ENCODE results near the gene CTPS1. TPM values are rescaled to one million over a fixed set of nuclear protein-coding genes. Genes with fewer than 3 reads are reported as not detected.

The CTPS1 gene
- total RNA-seq, 1 experiment from 2014 or later: 66.4 TPM

DNA sequence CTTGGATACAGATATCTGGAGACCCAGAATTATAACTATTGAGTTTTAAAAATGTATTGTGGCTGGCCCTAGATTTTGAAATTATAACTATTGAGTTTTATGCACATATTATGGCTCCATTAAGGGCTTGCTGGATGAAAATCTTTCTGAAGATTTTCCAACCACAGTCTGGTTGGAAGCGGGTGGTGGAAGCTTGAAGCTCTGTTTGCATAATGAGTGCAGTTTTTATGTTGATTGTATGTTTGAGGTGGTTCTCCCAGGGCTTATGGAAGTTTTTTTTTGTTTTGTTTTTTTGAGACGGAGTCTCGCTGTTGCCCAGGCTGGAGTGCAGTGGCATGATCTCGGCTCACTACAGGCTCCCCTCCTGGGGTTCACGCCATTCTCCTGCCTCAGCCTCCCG is 10.1 kb upstream of the CTPS1 start:
- Histone ChIP-seq H3K4me3 (replicated peaks in 1 of 2; ENCODE audit: low read depth in 1 of 2, low read length in 2 of 2) (no peak overlapping the region), H2AFZ (ENCODE audit: low read depth, low read length, poor library complexity, severe bottlenecking) (peak overlapping the region; percentile 23), H4K20me1 (ENCODE audit: insufficient read depth) (no peaks in the 10 kb centered on the region), H3K27me3 (ENCODE audit: insufficient read depth, low read length) (no peaks in the 10 kb centered on the region), H3K27ac (ENCODE audit: low read depth, low read length) (no peak overlapping the region), H3K4me2 (ENCODE audit: low read length) (no peak overlapping the region), H3K36me3 (ENCODE audit: control insufficient read depth in 1 of 2, insufficient read depth in 2 of 2, low read length in 2 of 2) (no peaks in the 10 kb centered on the region), H3K9me2 (ENCODE audit: insufficient read depth) (no peaks in the 10 kb centered on the region), H3K9ac (ENCODE audit: low read length) (no peak overlapping the region), H3K9me3 (ENCODE audit: control insufficient read depth in 1 of 2, insufficient read depth in 1 of 2, low read depth in 1 of 2, low read length in 2 of 2) (no peaks in the 10 kb centered on the region), H3K4me1 (ENCODE audit: control insufficient read depth in 1 of 2, insufficient read depth in 2 of 2, low read length in 2 of 2) (peaks cover 18 to 42% of the 10 kb centered on the region in 2 experiments), H3K79me2 (ENCODE audit: insufficient read depth, low read length) (no peaks in the 10 kb centered on the region)
- POLR2A ChIA-PET: no interaction called here
- BruUV-seq (replicated peaks): no TSS peak
- DNase-seq (ENCODE audit: low read depth, low spot score): no peak
- no peak for ATAC-seq
- CTCF ChIA-PET: no interaction called here
- no peak for TF ChIP-seq YY1 (IDR thresholded peaks at IDR 0.05; ENCODE audit: extremely low read depth, insufficient replicate concordance, low read depth, low read length)
- RAD21 ChIA-PET (ENCODE audit: low non-redundant PET in 1 of 2, low total read pairs in 2 of 2, uncharacterized antibody in 2 of 2, unreplicated experiment in 2 of 2): no interaction called here
- intact Hi-C loops (cut with micrococcal nuclease): no loop called here

DNA sequence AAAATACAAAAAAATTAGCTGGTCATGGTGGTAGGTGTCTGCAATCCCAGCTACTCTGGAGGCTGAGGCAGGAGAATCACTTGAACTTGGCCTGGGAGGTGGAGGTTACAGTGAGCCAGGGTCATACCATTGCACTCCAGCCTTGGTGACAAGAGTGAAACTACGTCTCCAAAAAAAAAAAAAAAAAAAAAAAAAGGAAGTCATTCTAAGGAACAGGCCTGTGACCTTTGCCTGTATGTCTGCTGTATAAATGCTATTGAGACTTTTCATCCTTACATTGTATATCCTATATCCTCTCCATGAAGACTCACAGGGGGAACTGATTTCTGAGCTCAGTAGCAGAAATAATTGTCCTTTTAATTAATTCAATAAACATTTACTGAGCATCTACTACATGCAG is 7.5 kb upstream of the CTPS1 start:
- DNase-seq (ENCODE audit: low read depth, low spot score) (no peak), ATAC-seq (no peak)
- intact Hi-C loops (cut with micrococcal nuclease): no loop called here
- H3K4me1 ChIP-seq (ENCODE audit: control insufficient read depth in 1 of 2, insufficient read depth in 2 of 2, low read length in 2 of 2): peaks cover 16 to 40% of the 10 kb centered on the region in 2 experiments
- no peak for TF ChIP-seq YY1 (IDR thresholded peaks at IDR 0.05; ENCODE audit: extremely low read depth, insufficient replicate concordance, low read depth, low read length)
- no peak for TF ChIP-seq FOSL1 (IDR thresholded peaks at IDR 0.05; ENCODE audit: low read depth)
- TF ChIP-seq CEBPB (IDR thresholded peaks at IDR 0.05; ENCODE audit: low read depth): no peak
- TF ChIP-seq EGR1 (IDR thresholded peaks at IDR 0.05; ENCODE audit: low read depth): no peak
- no peak for TF ChIP-seq EZH2 (IDR thresholded peaks at IDR 0.05)
- TF ChIP-seq POLR2AphosphoS5 (IDR thresholded peaks at IDR 0.05; ENCODE audit: low read depth, low read length): no peak
- TF ChIP-seq, protein P1, sequence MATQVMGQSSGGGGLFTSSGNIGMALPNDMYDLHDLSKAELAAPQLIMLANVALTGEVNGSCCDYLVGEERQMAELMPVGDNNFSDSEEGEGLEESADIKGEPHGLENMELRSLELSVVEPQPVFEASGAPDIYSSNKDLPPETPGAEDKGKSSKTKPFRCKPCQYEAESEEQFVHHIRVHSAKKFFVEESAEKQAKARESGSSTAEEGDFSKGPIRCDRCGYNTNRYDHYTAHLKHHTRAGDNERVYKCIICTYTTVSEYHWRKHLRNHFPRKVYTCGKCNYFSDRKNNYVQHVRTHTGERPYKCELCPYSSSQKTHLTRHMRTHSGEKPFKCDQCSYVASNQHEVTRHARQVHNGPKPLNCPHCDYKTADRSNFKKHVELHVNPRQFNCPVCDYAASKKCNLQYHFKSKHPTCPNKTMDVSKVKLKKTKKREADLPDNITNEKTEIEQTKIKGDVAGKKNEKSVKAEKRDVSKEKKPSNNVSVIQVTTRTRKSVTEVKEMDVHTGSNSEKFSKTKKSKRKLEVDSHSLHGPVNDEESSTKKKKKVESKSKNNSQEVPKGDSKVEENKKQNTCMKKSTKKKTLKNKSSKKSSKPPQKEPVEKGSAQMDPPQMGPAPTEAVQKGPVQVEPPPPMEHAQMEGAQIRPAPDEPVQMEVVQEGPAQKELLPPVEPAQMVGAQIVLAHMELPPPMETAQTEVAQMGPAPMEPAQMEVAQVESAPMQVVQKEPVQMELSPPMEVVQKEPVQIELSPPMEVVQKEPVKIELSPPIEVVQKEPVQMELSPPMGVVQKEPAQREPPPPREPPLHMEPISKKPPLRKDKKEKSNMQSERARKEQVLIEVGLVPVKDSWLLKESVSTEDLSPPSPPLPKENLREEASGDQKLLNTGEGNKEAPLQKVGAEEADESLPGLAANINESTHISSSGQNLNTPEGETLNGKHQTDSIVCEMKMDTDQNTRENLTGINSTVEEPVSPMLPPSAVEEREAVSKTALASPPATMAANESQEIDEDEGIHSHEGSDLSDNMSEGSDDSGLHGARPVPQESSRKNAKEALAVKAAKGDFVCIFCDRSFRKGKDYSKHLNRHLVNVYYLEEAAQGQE (IDR thresholded peaks at IDR 0.05; ENCODE audit: low read depth): no peak
- TF ChIP-seq, protein P2, sequence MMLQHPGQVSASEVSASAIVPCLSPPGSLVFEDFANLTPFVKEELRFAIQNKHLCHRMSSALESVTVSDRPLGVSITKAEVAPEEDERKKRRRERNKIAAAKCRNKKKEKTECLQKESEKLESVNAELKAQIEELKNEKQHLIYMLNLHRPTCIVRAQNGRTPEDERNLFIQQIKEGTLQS (IDR thresholded peaks at IDR 0.05): no peak
- H3K9ac ChIP-seq (ENCODE audit: low read length): no peak overlapping the region
- H3K27ac ChIP-seq (ENCODE audit: low read depth, low read length): no peak overlapping the region
- no peak overlapping the region for H3K4me3 ChIP-seq (replicated peaks in 1 of 2; ENCODE audit: low read depth in 1 of 2, low read length in 2 of 2)
- no peaks in the 10 kb centered on the region for H3K9me2 ChIP-seq (ENCODE audit: insufficient read depth)
- H2AFZ ChIP-seq (ENCODE audit: low read depth, low read length, poor library complexity, severe bottlenecking): no peak overlapping the region
- H3K36me3 ChIP-seq (ENCODE audit: control insufficient read depth in 1 of 2, insufficient read depth in 2 of 2, low read length in 2 of 2): no peaks in the 10 kb centered on the region
- CTCF ChIA-PET: no interaction called here
- POLR2A ChIA-PET: interaction anchor here (0.7 kb wide), 1 partner anchor 103 kb away, joined by 4 read pairs; no protein-coding TSS in a partner anchor
- no TSS peak for BruUV-seq (replicated peaks)
- no peaks in the 10 kb centered on the region for H3K79me2 ChIP-seq (ENCODE audit: insufficient read depth, low read length)
- H3K9me3 ChIP-seq (ENCODE audit: control insufficient read depth in 1 of 2, insufficient read depth in 1 of 2, low read depth in 1 of 2, low read length in 2 of 2): no peaks in the 10 kb centered on the region
- H3K4me2 ChIP-seq (ENCODE audit: low read length): no peak overlapping the region
- RAD21 ChIA-PET (ENCODE audit: low non-redundant PET in 1 of 2, low total read pairs in 2 of 2, uncharacterized antibody in 2 of 2, unreplicated experiment in 2 of 2): interaction anchor here in 1 of 2 experiments (1.3 kb wide), 1 partner anchor 12 kb away, joined by 3 read pairs; no protein-coding TSS in a partner anchor
- H4K20me1 ChIP-seq (ENCODE audit: insufficient read depth): no peaks in the 10 kb centered on the region
- H3K27me3 ChIP-seq (ENCODE audit: insufficient read depth, low read length): no peaks in the 10 kb centered on the region
